ENCODE results near the gene IAH1.
"Not testable (repeated sequence)": the region's sequence is repeated elsewhere in the genome, so short reads cannot be mapped to it uniquely, and the experiment has no call there.

The IAH1 gene

DNA sequence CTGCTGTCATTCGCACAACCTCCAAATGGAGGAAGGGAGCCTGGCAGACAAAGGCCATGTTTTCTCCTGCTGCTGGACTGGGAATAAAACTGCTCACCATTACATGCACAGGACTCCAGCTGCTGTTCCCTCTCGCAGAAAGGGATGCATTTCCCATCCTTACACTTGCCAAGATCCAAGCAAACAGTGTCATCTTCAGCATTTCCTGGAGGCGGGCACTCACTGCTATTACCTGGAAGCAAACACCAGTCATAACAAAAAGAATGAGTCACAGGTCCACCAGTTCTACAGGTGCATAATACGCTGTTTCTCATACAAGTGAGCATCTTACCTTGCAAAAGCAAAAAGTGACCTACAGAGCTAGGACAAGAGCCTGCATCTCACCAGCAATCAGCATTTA lies 22.7 kb downstream of the IAH1 start:
- H3K4me1 ChIP-seq (ENCODE audit: control insufficient read depth, low read length) = no peaks in the 10 kb centered on the region
- H3K27me3 ChIP-seq (ENCODE audit: control insufficient read depth, low read length) = no peaks in the 10 kb centered on the region
- H3F3A ChIP-seq (ENCODE audit: control insufficient read depth, insufficient read depth) = peaks cover 5% of the 10 kb centered on the region; the same call in 1 of the 2 replicates
- H3K79me2 ChIP-seq (ENCODE audit: control insufficient read depth, low read length) = no peaks in the 10 kb centered on the region; the same call in none of the 2 replicates
- no peaks in the 10 kb centered on the region for H3K9me3 ChIP-seq (ENCODE audit: control insufficient read depth, insufficient read depth, low read length)
- no peak overlapping the region for H3K4me2 ChIP-seq (ENCODE audit: low read length)
- H3K27ac ChIP-seq (ENCODE audit: low read depth, low read length) = no peak overlapping the region
- TF ChIP-seq, protein P1, sequence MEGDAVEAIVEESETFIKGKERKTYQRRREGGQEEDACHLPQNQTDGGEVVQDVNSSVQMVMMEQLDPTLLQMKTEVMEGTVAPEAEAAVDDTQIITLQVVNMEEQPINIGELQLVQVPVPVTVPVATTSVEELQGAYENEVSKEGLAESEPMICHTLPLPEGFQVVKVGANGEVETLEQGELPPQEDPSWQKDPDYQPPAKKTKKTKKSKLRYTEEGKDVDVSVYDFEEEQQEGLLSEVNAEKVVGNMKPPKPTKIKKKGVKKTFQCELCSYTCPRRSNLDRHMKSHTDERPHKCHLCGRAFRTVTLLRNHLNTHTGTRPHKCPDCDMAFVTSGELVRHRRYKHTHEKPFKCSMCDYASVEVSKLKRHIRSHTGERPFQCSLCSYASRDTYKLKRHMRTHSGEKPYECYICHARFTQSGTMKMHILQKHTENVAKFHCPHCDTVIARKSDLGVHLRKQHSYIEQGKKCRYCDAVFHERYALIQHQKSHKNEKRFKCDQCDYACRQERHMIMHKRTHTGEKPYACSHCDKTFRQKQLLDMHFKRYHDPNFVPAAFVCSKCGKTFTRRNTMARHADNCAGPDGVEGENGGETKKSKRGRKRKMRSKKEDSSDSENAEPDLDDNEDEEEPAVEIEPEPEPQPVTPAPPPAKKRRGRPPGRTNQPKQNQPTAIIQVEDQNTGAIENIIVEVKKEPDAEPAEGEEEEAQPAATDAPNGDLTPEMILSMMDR (IDR thresholded peaks at IDR 0.05; ENCODE audit: low read depth, low read length, poor library complexity, severe bottlenecking) = no peak
- no peak for TF ChIP-seq EZH2phosphoT487 (IDR thresholded peaks at IDR 0.05; ENCODE audit: borderline replicate concordance, low read length)
- no peaks in the 10 kb centered on the region for H3K9me2 ChIP-seq (replicated peaks; ENCODE audit: control insufficient read depth, low read length)
- no peak overlapping the region for H3K4me3 ChIP-seq (ENCODE audit: low read length)
- H3K36me3 ChIP-seq (ENCODE audit: control insufficient read depth, low read length) = peaks cover 85% of the 10 kb centered on the region
- H4K20me1 ChIP-seq (ENCODE audit: control insufficient read depth, insufficient read depth, low read depth, low read length) = no peaks in the 10 kb centered on the region

DNA sequence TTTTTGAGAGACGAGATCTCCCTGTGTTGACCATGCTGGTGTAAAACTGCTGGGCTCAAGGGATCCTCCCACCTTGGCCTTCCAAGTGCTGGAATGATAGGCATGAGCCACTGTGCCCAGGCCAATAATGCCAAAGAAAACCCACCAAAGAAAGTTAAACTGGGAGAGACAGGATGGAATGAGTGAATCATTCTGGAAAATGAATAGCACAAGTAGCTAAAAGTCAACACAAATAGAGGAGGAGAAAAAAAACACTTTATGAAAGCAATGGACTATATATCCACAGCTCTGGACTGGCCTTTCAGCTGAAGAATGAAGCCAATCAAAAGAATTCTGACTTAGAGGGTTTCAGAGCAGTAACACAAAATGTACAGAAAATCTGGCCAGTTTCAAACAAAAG lies 23.9 kb downstream of the IAH1 start:
- H3K4me2 ChIP-seq (ENCODE audit: low read length) = no peak overlapping the region

GRCh38 chr2:9508931-9509330 lies 34.6 kb downstream of the IAH1 start:
- Histone ChIP-seq H3K4me2 (ENCODE audit: low read length) (no peak overlapping the region), H3K9me3 (ENCODE audit: control insufficient read depth, insufficient read depth, low read length) (no peaks in the 10 kb centered on the region), H3K9me2 (replicated peaks; ENCODE audit: control insufficient read depth, low read length) (no peaks in the 10 kb centered on the region), H3K36me3 (ENCODE audit: control insufficient read depth, low read length) (peaks cover 54% of the 10 kb centered on the region), H3K4me3 (ENCODE audit: low read length) (no peak overlapping the region), H3K27me3 (ENCODE audit: control insufficient read depth, low read length) (no peaks in the 10 kb centered on the region), H3K79me2 (ENCODE audit: control insufficient read depth, low read length) (0 out of 2 replicates have a peak, but pooled peaks cover 5% of the 10 kb centered on the region), H3K4me1 (ENCODE audit: control insufficient read depth, low read length) (no peaks in the 10 kb centered on the region), H4K20me1 (ENCODE audit: control insufficient read depth, insufficient read depth, low read depth, low read length) (no peaks in the 10 kb centered on the region), H3F3A (ENCODE audit: control insufficient read depth, insufficient read depth) (no peaks in the 10 kb centered on the region), H3K27ac (ENCODE audit: low read depth, low read length) (no peak overlapping the region)
- TF ChIP-seq EZH2phosphoT487 (IDR thresholded peaks at IDR 0.05; ENCODE audit: borderline replicate concordance, low read length) = no peak
- TF ChIP-seq, protein P1 (IDR thresholded peaks at IDR 0.05; ENCODE audit: low read depth, low read length, poor library complexity, severe bottlenecking) = no peak

More for the DNA sequence above, 23.9 kb downstream of the IAH1 start:
- TF ChIP-seq EZH2phosphoT487 (IDR thresholded peaks at IDR 0.05; ENCODE audit: borderline replicate concordance, low read length) = no peak
- TF ChIP-seq, protein P1 (IDR thresholded peaks at IDR 0.05; ENCODE audit: low read depth, low read length, poor library complexity, severe bottlenecking) = no peak
- H3K4me3 ChIP-seq (ENCODE audit: low read length) = no peak overlapping the region
- H3K36me3 ChIP-seq (ENCODE audit: control insufficient read depth, low read length) = peaks cover 82% of the 10 kb centered on the region
- no peaks in the 10 kb centered on the region for H4K20me1 ChIP-seq (ENCODE audit: control insufficient read depth, insufficient read depth, low read depth, low read length)
- no peaks in the 10 kb centered on the region for H3K9me3 ChIP-seq (ENCODE audit: control insufficient read depth, insufficient read depth, low read length)
- H3K4me1 ChIP-seq (ENCODE audit: control insufficient read depth, low read length) = no peaks in the 10 kb centered on the region
- no peaks in the 10 kb centered on the region for H3K9me2 ChIP-seq (replicated peaks; ENCODE audit: control insufficient read depth, low read length)
- H3K27me3 ChIP-seq (ENCODE audit: control insufficient read depth, low read length) = no peaks in the 10 kb centered on the region
- peaks cover 5% of the 10 kb centered on the region; the same call in 1 of the 2 replicates for H3F3A ChIP-seq (ENCODE audit: control insufficient read depth, insufficient read depth)
- H3K79me2 ChIP-seq (ENCODE audit: control insufficient read depth, low read length) = no peaks in the 10 kb centered on the region; the same call in none of the 2 replicates
- no peak overlapping the region for H3K27ac ChIP-seq (ENCODE audit: low read depth, low read length)

GRCh38 chr2:9513946-9514345 lies 39.6 kb downstream of the IAH1 start:
- not testable (repeated sequence) for H3K79me2 ChIP-seq (ENCODE audit: control insufficient read depth, low read length); H3K27ac ChIP-seq (ENCODE audit: low read depth, low read length); H3K4me1 ChIP-seq (ENCODE audit: control insufficient read depth, low read length); H3K4me2 ChIP-seq (ENCODE audit: low read length); H3K27me3 ChIP-seq (ENCODE audit: control insufficient read depth, low read length); H3K4me3 ChIP-seq (ENCODE audit: low read length); H3K9me3 ChIP-seq (ENCODE audit: control insufficient read depth, insufficient read depth, low read length); H3F3A ChIP-seq (ENCODE audit: control insufficient read depth, insufficient read depth); H3K9me2 ChIP-seq (replicated peaks; ENCODE audit: control insufficient read depth, low read length); H4K20me1 ChIP-seq (ENCODE audit: control insufficient read depth, insufficient read depth, low read depth, low read length)
- peaks cover 56% of the 10 kb centered on the region for H3K36me3 ChIP-seq (ENCODE audit: control insufficient read depth, low read length)
